GM12891 (cell line): ENCODE measurements around the gene CSNK2A3.
"Not testable (repeated sequence)": the region's sequence is repeated elsewhere in the genome, so short reads cannot be mapped to it uniquely, and the experiment has no call there.

Source experiments
- POLR2A ChIP-seq: IDR thresholded peaks from 2 replicates; pipeline ENCODE4 v1.6.1; 2011; ENCODE audit warnings: low read depth, low read length, control low read depth
- POLR2AphosphoS5 ChIP-seq: IDR thresholded peaks from 2 replicates; pipeline ENCODE4 v1.6.1; 2011; ENCODE audit warnings: low read depth, low read length, control low read depth
- POU2F2 ChIP-seq: IDR thresholded peaks from 2 replicates; pipeline ENCODE4 v1.6.1; 2011; ENCODE audit warnings: low read depth, mild to moderate bottlenecking, control low read depth, low read length, moderate library complexity
- SPI1 ChIP-seq: IDR thresholded peaks from 2 replicates; pipeline ENCODE4 v1.6.1; 2011; ENCODE audit warnings: low read depth, low read length, control low read depth
- TAF1 ChIP-seq: IDR thresholded peaks from 2 replicates; pipeline ENCODE4 v1.6.1; 2011; ENCODE audit warnings: low read depth, low read length, control low read depth

DNA sequence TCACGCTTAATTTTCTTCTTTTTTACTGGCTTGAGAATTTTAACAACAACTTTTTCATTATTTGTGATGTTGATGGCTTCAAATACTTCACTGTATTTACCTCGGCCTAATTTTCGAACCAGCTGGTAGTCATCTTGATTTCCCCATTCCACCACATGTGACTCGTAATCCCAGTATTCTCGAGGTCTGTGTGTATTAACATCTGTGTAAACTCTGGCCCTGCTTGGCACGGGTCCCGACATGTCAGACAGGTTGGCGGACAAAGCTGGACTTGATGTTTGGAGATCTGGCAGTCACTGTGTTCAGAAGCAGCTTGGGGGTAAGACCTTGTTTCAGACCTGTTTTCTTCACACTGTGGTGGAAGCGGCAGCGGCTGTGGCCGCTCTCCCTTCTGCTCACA, at the start of gene CSNK2A3:
- not testable (repeated sequence) for TF ChIP-seq POLR2A, POLR2AphosphoS5, POU2F2, TAF1, SPI1
